ENCODE data around the gene UQCRC1. TPM values are rescaled to one million over a fixed set of nuclear protein-coding genes. Genes with fewer than 3 reads are reported as not detected.

The UQCRC1 gene
- total RNA-seq, 1 experiment from 2014 or later = 413 TPM

DNA sequence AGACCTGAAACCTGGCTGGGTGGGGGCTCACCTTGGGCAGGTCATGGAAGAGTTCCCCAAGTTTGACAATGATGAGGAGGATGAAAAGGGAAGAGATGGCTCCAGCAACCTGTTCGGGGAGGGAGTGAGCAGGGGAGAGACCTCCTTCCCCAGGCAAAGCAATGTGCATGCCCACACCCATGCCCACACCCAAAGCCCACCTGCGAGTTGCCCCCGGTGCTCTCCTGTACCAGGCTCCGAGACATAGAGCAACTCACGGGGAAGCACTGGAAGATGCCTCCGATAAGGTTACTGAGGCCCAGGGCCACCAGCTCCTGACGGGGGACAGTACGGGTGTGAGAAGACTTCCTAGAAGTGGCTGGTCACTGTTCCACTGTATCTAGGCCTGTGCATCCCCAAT is 21.0 kb upstream of the UQCRC1 start:
- H3K4me1 Mint-ChIP-seq (ENCODE audit: insufficient read depth, unreplicated experiment) = peaks cover 10% of the 10 kb centered on the region
- TF ChIP-seq CTCF (IDR thresholded peaks at IDR 0.05; ENCODE audit: unreplicated experiment) = no peak
- no peak overlapping the region for H3K27ac Mint-ChIP-seq (ENCODE audit: low read depth, unreplicated experiment)
- no peaks in the 10 kb centered on the region for H3K9me3 Mint-ChIP-seq (ENCODE audit: unreplicated experiment)
- DNase-seq (ENCODE audit: unreplicated experiment) = no peak
- H3K4me3 Mint-ChIP-seq (ENCODE audit: unreplicated experiment) = no peak overlapping the region
- H3K36me3 Mint-ChIP-seq (ENCODE audit: insufficient read depth, unreplicated experiment) = peaks cover 63% of the 10 kb centered on the region
- CTCF ChIA-PET = no interaction called here
- intact Hi-C loops (cut with micrococcal nuclease) = no loop called here
- BruUV-seq (replicated peaks) = no TSS peak
- H3K27me3 Mint-ChIP-seq (ENCODE audit: insufficient read depth, unreplicated experiment) = no peaks in the 10 kb centered on the region
- POLR2A ChIA-PET = interaction anchor here (0.9 kb wide), 1 partner anchor 31 kb away, joined by 4 read pairs; no protein-coding TSS in a partner anchor

DNA sequence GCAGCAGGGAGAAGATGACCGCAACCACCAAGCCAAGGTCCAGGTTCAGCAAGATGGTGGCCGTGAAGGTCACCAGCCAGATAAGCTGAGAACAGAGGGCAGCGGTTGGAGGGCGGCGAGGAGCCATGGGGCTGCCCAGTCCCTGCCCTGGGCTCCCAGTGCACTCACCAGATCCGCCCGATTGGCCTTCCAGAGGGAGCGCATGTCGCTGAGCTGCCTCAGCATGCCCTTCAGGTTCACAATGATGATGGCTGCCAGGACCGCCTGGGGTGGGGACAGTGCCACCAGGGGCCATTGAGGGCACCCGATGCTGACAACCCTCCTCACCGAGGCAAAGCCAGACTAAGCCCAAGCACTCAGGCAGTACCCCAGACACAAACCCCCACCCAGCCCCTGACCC is 20.4 kb upstream of the UQCRC1 start:
- Mint-ChIP-seq H3K36me3 (ENCODE audit: insufficient read depth, unreplicated experiment) (peaks cover 65% of the 10 kb centered on the region), H3K27ac (ENCODE audit: low read depth, unreplicated experiment) (no peak overlapping the region), H3K9me3 (ENCODE audit: unreplicated experiment) (no peaks in the 10 kb centered on the region), H3K4me1 (ENCODE audit: insufficient read depth, unreplicated experiment) (peaks cover 10% of the 10 kb centered on the region), H3K27me3 (ENCODE audit: insufficient read depth, unreplicated experiment) (no peaks in the 10 kb centered on the region), H3K4me3 (ENCODE audit: unreplicated experiment) (no peak overlapping the region)
- BruUV-seq (replicated peaks) = no TSS peak
- DNase-seq (ENCODE audit: unreplicated experiment) = no peak
- TF ChIP-seq CTCF (IDR thresholded peaks at IDR 0.05; ENCODE audit: unreplicated experiment) = no peak
- POLR2A ChIA-PET = interaction anchor here (0.9 kb wide), 1 partner anchor 31 kb away, joined by 4 read pairs; no protein-coding TSS in a partner anchor
- CTCF ChIA-PET = no interaction called here
- intact Hi-C loops (cut with micrococcal nuclease) = no loop called here

DNA sequence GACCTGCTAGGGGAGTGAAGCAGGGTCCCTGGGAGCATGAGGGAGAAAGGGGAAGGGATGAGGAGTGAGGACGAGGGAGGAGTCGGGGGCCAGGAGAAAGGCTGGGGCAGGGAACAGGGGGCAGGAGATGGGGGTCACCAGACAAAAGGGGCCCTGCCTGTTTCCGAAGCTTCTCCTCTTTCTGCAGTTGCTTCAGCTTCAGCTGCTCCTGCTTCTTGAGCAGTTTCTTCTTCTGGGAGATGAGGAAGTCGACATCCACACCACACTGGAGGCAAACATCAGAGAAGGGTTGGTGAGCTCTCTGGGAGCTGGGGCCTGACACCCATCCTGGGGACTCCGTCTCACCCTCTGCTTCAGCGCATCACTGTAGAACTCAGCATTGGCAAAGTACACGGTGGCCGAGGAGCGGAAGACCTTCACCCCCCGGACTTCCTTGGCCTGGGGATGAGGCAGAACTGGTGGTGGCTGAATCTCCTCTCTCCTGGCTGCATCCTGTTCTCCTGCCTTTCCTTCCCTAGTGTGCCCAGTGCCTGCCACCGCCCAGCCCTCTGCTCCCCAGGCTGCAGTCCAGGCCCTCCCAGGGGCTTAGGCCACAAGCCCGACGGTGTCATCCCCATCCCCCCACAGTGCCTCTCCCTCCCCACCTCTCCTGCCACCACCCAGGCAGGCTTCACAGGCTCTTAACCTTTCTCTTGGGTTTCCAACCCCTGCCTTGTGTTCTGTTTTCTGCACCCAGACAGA is 19.0 kb upstream of the UQCRC1 start:
- TF ChIP-seq CTCF (IDR thresholded peaks at IDR 0.05; ENCODE audit: unreplicated experiment) = no peak

GRCh38 chr3:48625600-48625999 is 16.2 kb upstream of the UQCRC1 start:
- no peaks in the 10 kb centered on the region for H3K9me3 Mint-ChIP-seq (ENCODE audit: unreplicated experiment)
- no peaks in the 10 kb centered on the region for H3K27me3 Mint-ChIP-seq (ENCODE audit: insufficient read depth, unreplicated experiment)
- H3K4me3 Mint-ChIP-seq (ENCODE audit: unreplicated experiment) = no peak overlapping the region
- H3K36me3 Mint-ChIP-seq (ENCODE audit: insufficient read depth, unreplicated experiment) = peaks cover 59% of the 10 kb centered on the region
- no peak for DNase-seq (ENCODE audit: unreplicated experiment)
- ChIA-PET CTCF (interaction anchor here (0.6 to 3.8 kb wide), 3 partner anchors 9 to 185 kb away, joined by 3 to 16 read pairs (median 3); partner anchors contain the start of gene SLC26A6), POLR2A (interaction anchor here (0.8 to 7.4 kb wide), 4 partner anchors 9 to 69 kb away, joined by 3 to 50 read pairs (median 5); partner anchors contain the start of genes PFKFB4, SLC26A6 and UQCRC1)
- no peak for TF ChIP-seq CTCF (IDR thresholded peaks at IDR 0.05; ENCODE audit: unreplicated experiment)
- H3K27ac Mint-ChIP-seq (ENCODE audit: low read depth, unreplicated experiment) = peak overlapping the region; percentile 27
- peaks cover 5% of the 10 kb centered on the region for H3K4me1 Mint-ChIP-seq (ENCODE audit: insufficient read depth, unreplicated experiment)
- intact Hi-C loops (cut with micrococcal nuclease) = no loop called here
- no TSS peak for BruUV-seq (replicated peaks)

More for the DNA sequence above, 19.0 kb upstream of the UQCRC1 start:
- Mint-ChIP-seq H3K4me1 (ENCODE audit: insufficient read depth, unreplicated experiment) (peaks cover 5% of the 10 kb centered on the region), H3K4me3 (ENCODE audit: unreplicated experiment) (no peak overlapping the region), H3K9me3 (ENCODE audit: unreplicated experiment) (no peaks in the 10 kb centered on the region), H3K27ac (ENCODE audit: low read depth, unreplicated experiment) (peak overlapping the region; percentile 28), H3K27me3 (ENCODE audit: insufficient read depth, unreplicated experiment) (no peaks in the 10 kb centered on the region), H3K36me3 (ENCODE audit: insufficient read depth, unreplicated experiment) (peaks cover 67% of the 10 kb centered on the region)
- intact Hi-C loops (cut with micrococcal nuclease) = no loop called here
- POLR2A ChIA-PET = interaction anchor here (1.4 kb wide), 2 partner anchors 9 to 182 kb away, joined by 3 read pairs; partner anchors contain the start of gene ATRIP
- CTCF ChIA-PET = no interaction called here
- BruUV-seq (replicated peaks) = no TSS peak
- DNase-seq (ENCODE audit: unreplicated experiment) = no peak
